Measurements from ENCODE around the gene DNM2. TPM values are rescaled to one million over a fixed set of nuclear protein-coding genes. Genes with fewer than 3 reads are reported as not detected.

Gene DNM2
- total RNA-seq, 1 experiment from 2014 or later: 125 TPM

DNA sequence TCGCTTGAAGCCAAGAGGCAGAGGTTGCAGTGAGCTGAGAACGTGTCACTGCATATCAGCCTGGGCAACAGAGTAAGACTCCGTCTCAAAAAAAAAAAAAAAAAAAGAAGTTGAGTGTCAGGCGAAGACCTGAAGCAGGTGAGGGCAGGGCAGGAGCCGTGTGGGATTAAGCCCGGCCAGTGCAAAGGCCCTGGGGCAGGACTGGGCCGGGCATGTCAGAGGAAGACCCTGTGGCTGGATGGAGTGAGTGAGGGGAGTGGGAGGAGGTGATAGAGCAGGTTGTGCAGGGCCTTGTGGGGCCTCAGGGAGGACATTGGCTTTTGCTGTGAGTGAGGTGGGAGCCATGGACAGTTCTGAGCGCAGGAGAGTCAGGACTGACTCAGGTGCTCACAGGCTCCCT is 70.3 kb downstream of the DNM2 start:
- intact Hi-C loops (cut with micrococcal nuclease; ENCODE audit: unreplicated experiment): no loop called here
- TF ChIP-seq SIN3A (IDR thresholded peaks at IDR 0.05; ENCODE audit: borderline replicate concordance, insufficient read depth, low read depth, low read length): no peak
- no peak for TF ChIP-seq REST (IDR thresholded peaks at IDR 0.05; ENCODE audit: insufficient read depth in 1 of 2, low read depth in 2 of 2, low read length in 1 of 2)
- no peak for TF ChIP-seq POLR2AphosphoS5 (IDR thresholded peaks at IDR 0.05; ENCODE audit: low read depth, low read length)
- TF ChIP-seq, protein P1, sequence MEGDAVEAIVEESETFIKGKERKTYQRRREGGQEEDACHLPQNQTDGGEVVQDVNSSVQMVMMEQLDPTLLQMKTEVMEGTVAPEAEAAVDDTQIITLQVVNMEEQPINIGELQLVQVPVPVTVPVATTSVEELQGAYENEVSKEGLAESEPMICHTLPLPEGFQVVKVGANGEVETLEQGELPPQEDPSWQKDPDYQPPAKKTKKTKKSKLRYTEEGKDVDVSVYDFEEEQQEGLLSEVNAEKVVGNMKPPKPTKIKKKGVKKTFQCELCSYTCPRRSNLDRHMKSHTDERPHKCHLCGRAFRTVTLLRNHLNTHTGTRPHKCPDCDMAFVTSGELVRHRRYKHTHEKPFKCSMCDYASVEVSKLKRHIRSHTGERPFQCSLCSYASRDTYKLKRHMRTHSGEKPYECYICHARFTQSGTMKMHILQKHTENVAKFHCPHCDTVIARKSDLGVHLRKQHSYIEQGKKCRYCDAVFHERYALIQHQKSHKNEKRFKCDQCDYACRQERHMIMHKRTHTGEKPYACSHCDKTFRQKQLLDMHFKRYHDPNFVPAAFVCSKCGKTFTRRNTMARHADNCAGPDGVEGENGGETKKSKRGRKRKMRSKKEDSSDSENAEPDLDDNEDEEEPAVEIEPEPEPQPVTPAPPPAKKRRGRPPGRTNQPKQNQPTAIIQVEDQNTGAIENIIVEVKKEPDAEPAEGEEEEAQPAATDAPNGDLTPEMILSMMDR (IDR thresholded peaks at IDR 0.05): no peak
- no peak for TF ChIP-seq TCF7L2 (IDR thresholded peaks at IDR 0.05; ENCODE audit: low read depth, low read length)
- CTCF ChIA-PET: no interaction called here
- Histone ChIP-seq H3K36me3 (ENCODE audit: control insufficient read depth, insufficient read depth, low read length) (peaks cover 2% of the 10 kb centered on the region; the same call in 1 of the 2 replicates), H3K27ac (ENCODE audit: low read length) (no peak overlapping the region), H3K9me3 (ENCODE audit: control insufficient read depth, insufficient read depth, low read depth, low read length) (no peaks in the 10 kb centered on the region), H3K27me3 (ENCODE audit: control insufficient read depth, insufficient read depth, low read length) (no peaks in the 10 kb centered on the region), H3K4me1 (ENCODE audit: control insufficient read depth, insufficient read depth, low read length) (no peaks in the 10 kb centered on the region), H3K4me3 (ENCODE audit: low read depth in 2 of 2, low read length in 2 of 2) (no peak overlapping the region)
- POLR2A ChIA-PET: no interaction called here
- BruUV-seq (replicated peaks): no TSS peak
- DNase-seq (ENCODE audit: low read depth, low spot score) (no peak), ATAC-seq (no peak)
- in situ Hi-C loops (cut with HindIII; ENCODE audit: low pct_unique_long_range_greater_than_20kb, low sequenced_read_pairs): no loop called here

GRCh38 chr19:10789866-10790265 is 72.0 kb downstream of the DNM2 start:
- H3K27me3 ChIP-seq (ENCODE audit: control insufficient read depth, insufficient read depth, low read length): no peaks in the 10 kb centered on the region
- ChIA-PET CTCF (no interaction called here), POLR2A (no interaction called here)
- TF ChIP-seq TCF7L2 (IDR thresholded peaks at IDR 0.05; ENCODE audit: low read depth, low read length) (no peak), REST (IDR thresholded peaks at IDR 0.05; ENCODE audit: insufficient read depth in 1 of 2, low read depth in 2 of 2, low read length in 1 of 2) (no peak), POLR2AphosphoS5 (IDR thresholded peaks at IDR 0.05; ENCODE audit: low read depth, low read length) (no peak), SIN3A (IDR thresholded peaks at IDR 0.05; ENCODE audit: borderline replicate concordance, insufficient read depth, low read depth, low read length) (no peak)
- TF ChIP-seq, protein P1 (IDR thresholded peaks at IDR 0.05): no peak
- in situ Hi-C loops (cut with HindIII; ENCODE audit: low pct_unique_long_range_greater_than_20kb, low sequenced_read_pairs): no loop called here
- no TSS peak for BruUV-seq (replicated peaks)
- DNase-seq (ENCODE audit: low read depth, low spot score) (no peak), ATAC-seq (no peak)
- no peak overlapping the region for H3K27ac ChIP-seq (ENCODE audit: low read length)
- no peaks in the 10 kb centered on the region for H3K4me1 ChIP-seq (ENCODE audit: control insufficient read depth, insufficient read depth, low read length)
- H3K36me3 ChIP-seq (ENCODE audit: control insufficient read depth, insufficient read depth, low read length): peaks cover 7% of the 10 kb centered on the region
- no peak overlapping the region for H3K4me3 ChIP-seq (ENCODE audit: low read depth in 2 of 2, low read length in 2 of 2)
- intact Hi-C loops (cut with micrococcal nuclease; ENCODE audit: unreplicated experiment): no loop called here
- no peaks in the 10 kb centered on the region for H3K9me3 ChIP-seq (ENCODE audit: control insufficient read depth, insufficient read depth, low read depth, low read length)
